Amygdala (tissue), 56 donors: ENCODE data around the gene CLDN6.

Experiments
- DNase-seq, 56 donors: peaks; one replicate each; lab custom pipeline; 2025; lab: John Stamatoyannopoulos, UW

Gene CLDN6

GRCh38 chr16:3029491-3030221 is 11.7 kb upstream of the CLDN6 start:
- DNase-seq, result no peak

GRCh38 chr16:3028716-3029319 is 10.8 kb upstream of the CLDN6 start:
- DNase-seq, result no peak

- DNase-seq, result peak in 41 of 56 donors; percentile 14 to 77 (median 46)
Measured at GRCh38 chr16:3027983-3028715, 10.2 kb upstream of the CLDN6 start.

GRCh38 chr16:3027489-3027795 is 9.5 kb upstream of the CLDN6 start:
- DNase-seq, result no peak

- DNase-seq, result no peak
Measured at GRCh38 chr16:3026609-3027488, 8.9 kb upstream of the CLDN6 start.

- no peak for DNase-seq
Measured at GRCh38 chr16:3026003-3026378, 8.0 kb upstream of the CLDN6 start.

GRCh38 chr16:3025032-3026002 is 7.3 kb upstream of the CLDN6 start:
- no peak for DNase-seq

GRCh38 chr16:3023669-3024478 is 5.9 kb upstream of the CLDN6 start, which contains the start of the genes HCFC1R1 and THOC6:
HCFC1R1 (minus strand) TSS chr16:3023942; CDS start chr16:3023941, 1 bp downstream.
THOC6 (plus strand) TSS chr16:3024035; CDS start chr16:3024327, 292 bp downstream.
- DNase-seq, result peak; percentile 70 to 98 (median 94)

- DNase-seq, result peak in 22 of 56 donors; percentile 25 to 75 (median 62)
Measured at GRCh38 chr16:3023415-3023668, 5.4 kb upstream of the CLDN6 start.

- DNase-seq, result peak in 1 of 56 donors; percentile 37
Measured at GRCh38 chr16:3022684-3023414, 4.9 kb upstream of the CLDN6 start.

- peak in 33 of 56 donors; percentile 7 to 74 (median 32) for DNase-seq
Measured at GRCh38 chr16:3022208-3022683, 4.3 kb upstream of the CLDN6 start.

- DNase-seq, result peak in 18 of 56 donors; percentile 8 to 62 (median 22)
Measured at GRCh38 chr16:3021449-3022207, 3.6 kb upstream of the CLDN6 start.

GRCh38 chr16:3020604-3021448 is 2.8 kb upstream of the CLDN6 start:
- peak in 19 of 56 donors; percentile 14 to 73 (median 30) for DNase-seq

GRCh38 chr16:3020247-3020603 is 2.2 kb upstream of the CLDN6 start, which contains the start of gene TNFRSF12A:
TNFRSF12A (plus strand) TSS chr16:3020368; CDS start chr16:3020398, 30 bp downstream.
- peak in 26 of 56 donors; percentile 11 to 65 (median 29) for DNase-seq

- DNase-seq, result no peak
Measured at GRCh38 chr16:3019594-3020246, 1.7 kb upstream of the CLDN6 start.
